ENCODE data around the gene WBP1. TPM values are rescaled to one million over a fixed set of nuclear protein-coding genes. Genes with fewer than 3 reads are reported as not detected.
A peak's percentile ranks its signal among the peaks of the same experiment; 100 is the strongest.

WBP1 gene
- total and polyA plus RNA-seq, 10 of the 15 experiments (the other 5 are each of a cell fraction or from before 2014, with no cell fraction given): 4.2 to 76.8 (median 43.8) TPM

DNA sequence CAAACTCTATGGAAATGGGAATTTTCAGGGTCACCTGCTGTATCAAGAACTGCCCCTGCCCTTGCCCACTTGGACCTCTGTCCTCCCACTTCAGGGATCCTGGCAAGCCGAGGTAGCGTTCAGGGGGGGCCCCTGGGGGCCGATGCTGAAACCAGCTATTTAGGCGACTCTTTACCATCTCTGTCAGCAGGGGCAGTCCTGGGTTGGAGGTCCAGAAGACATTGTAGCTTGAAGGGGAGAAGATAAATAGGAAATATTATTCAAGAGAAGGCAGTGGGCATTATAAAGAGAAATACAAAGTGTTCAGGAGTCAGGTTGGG, 4.5 kb downstream of the WBP1 start (continued):
- TF ChIP-seq, protein P1, sequence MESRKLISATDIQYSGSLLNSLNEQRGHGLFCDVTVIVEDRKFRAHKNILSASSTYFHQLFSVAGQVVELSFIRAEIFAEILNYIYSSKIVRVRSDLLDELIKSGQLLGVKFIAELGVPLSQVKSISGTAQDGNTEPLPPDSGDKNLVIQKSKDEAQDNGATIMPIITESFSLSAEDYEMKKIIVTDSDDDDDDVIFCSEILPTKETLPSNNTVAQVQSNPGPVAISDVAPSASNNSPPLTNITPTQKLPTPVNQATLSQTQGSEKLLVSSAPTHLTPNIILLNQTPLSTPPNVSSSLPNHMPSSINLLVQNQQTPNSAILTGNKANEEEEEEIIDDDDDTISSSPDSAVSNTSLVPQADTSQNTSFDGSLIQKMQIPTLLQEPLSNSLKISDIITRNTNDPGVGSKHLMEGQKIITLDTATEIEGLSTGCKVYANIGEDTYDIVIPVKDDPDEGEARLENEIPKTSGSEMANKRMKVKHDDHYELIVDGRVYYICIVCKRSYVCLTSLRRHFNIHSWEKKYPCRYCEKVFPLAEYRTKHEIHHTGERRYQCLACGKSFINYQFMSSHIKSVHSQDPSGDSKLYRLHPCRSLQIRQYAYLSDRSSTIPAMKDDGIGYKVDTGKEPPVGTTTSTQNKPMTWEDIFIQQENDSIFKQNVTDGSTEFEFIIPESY (IDR thresholded peaks at IDR 0.05): no peak
- TF ChIP-seq, protein P2, sequence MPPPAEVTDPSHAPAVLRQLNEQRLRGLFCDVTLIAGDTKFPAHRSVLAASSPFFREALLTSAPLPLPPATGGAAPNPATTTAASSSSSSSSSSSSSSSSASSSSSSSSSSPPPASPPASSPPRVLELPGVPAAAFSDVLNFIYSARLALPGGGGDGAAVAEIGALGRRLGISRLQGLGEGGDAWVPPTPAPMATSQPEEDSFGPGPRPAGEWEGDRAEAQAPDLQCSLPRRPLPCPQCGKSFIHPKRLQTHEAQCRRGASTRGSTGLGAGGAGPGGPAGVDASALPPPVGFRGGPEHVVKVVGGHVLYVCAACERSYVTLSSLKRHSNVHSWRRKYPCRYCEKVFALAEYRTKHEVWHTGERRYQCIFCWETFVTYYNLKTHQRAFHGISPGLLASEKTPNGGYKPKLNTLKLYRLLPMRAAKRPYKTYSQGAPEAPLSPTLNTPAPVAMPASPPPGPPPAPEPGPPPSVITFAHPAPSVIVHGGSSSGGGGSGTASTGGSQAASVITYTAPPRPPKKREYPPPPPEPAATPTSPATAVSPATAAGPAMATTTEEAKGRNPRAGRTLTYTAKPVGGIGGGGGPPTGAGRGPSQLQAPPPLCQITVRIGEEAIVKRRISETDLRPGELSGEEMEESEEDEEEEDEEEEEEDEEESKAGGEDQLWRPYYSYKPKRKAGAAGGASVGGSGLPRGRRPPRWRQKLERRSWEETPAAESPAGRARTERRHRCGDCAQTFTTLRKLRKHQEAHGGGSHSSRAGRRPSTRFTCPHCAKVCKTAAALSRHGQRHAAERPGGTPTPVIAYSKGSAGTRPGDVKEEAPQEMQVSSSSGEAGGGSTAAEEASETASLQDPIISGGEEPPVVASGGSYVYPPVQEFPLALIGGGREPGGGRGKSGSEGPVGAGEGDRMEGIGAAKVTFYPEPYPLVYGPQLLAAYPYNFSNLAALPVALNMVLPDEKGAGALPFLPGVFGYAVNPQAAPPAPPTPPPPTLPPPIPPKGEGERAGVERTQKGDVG (CRISPR knock-in tag; IDR thresholded peaks at IDR 0.05): no peak
- no peak for TF ChIP-seq NFIC (IDR thresholded peaks at IDR 0.05; ENCODE audit: low read depth, low read length)

DNA sequence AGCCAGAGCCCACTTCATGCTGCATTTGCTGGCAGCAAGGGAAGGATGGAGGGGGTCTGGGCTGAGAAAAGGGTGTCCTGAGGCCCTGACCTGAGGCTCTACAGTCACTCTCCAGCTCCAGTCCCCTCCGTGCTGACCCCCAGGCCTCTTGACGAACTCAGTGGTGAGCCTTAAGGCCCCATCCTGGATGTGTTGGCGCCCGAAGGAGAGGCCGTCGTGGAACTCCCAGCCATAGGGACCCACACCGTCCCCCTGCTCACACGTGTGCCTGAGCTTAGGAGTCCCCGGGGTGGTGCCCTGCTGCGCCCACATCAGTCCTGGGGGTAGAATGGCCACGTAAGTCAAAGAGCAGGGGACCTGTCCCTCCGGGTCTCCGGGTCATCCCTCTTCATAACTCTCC, 6.2 kb downstream of the WBP1 start:
- in situ Hi-C loops (cut with MboI) (no loop called here), intact Hi-C loops (cut with micrococcal nuclease; ENCODE audit: unreplicated experiment) (no loop called here)
- RAD21 ChIA-PET (ENCODE audit: unreplicated experiment): no interaction called here
- ATAC-seq (peak; percentile 19), DNase-seq (ENCODE audit: low read depth, low spot score) (no peak), FAIRE-seq (no peak)
- H2AFZ ChIP-seq (ENCODE audit: control insufficient read depth, low read depth, low read length): no peak overlapping the region
- peak overlapping the region; percentile 100 for H3K4me2 ChIP-seq (ENCODE audit: control insufficient read depth, insufficient read depth)
- peak overlapping the region; percentile 91 for H3K4me3 ChIP-seq
- POLR2A ChIA-PET: interaction anchor here (0.6 to 1.6 kb wide), 4 partner anchors 10 to 66 kb away, joined by 3 to 5 read pairs (median 4); partner anchors contain the start of gene INO80B
- no peaks in the 10 kb centered on the region for H4K20me1 ChIP-seq (ENCODE audit: control insufficient read depth, insufficient read depth)
- H3K27me3 ChIP-seq (replicated peaks in 1 of 2; ENCODE audit: control insufficient read depth in 2 of 2, insufficient read depth in 2 of 2, low read length in 1 of 2): no peaks in the 10 kb centered on the region
- peak overlapping the region; percentile 73 for H3K27ac ChIP-seq (ENCODE audit: control insufficient read depth, insufficient read depth)
- H3K9me3 ChIP-seq (replicated peaks; ENCODE audit: control insufficient read depth, insufficient read depth, low read length): no peaks in the 10 kb centered on the region
- SMC1A ChIA-PET (ENCODE audit: uncharacterized antibody, unreplicated experiment): interaction anchor here (0.6 kb wide), 1 partner anchor 57 kb away, joined by 3 read pairs; no protein-coding TSS in a partner anchor
- peaks cover 24% of the 10 kb centered on the region for H3K79me2 ChIP-seq (ENCODE audit: control insufficient read depth, insufficient read depth, low read length)
- H3K9ac ChIP-seq (ENCODE audit: control insufficient read depth, insufficient read depth, low read length): peak overlapping the region; percentile 88
- TF ChIP-seq ZNF274 (IDR thresholded peaks at IDR 0.05; ENCODE audit: insufficient read depth, insufficient read length): no peak
- TF ChIP-seq CHD2 (IDR thresholded peaks at IDR 0.05; ENCODE audit: borderline replicate concordance, low read depth, low read length): no peak
- TF ChIP-seq NFXL1 (IDR thresholded peaks at IDR 0.05; ENCODE audit: borderline replicate concordance): no peak
- TF ChIP-seq JUND (IDR thresholded peaks at IDR 0.05; ENCODE audit: low read depth, low read length): no peak
- TF ChIP-seq, protein P2 (CRISPR knock-in tag; IDR thresholded peaks at IDR 0.05): no peak
- no peak for TF ChIP-seq IKZF2 (IDR thresholded peaks at IDR 0.05)
- no peak for TF ChIP-seq SMC3 (IDR thresholded peaks at IDR 0.05; ENCODE audit: borderline replicate concordance, low read length)
- no peak for TF ChIP-seq SUPT20H (IDR thresholded peaks at IDR 0.05; ENCODE audit: borderline replicate concordance, control insufficient read depth, low read depth, low read length)
- TF ChIP-seq KLF5 (IDR thresholded peaks at IDR 0.05; ENCODE audit: partially characterized antibody): no peak
- TF ChIP-seq ASH2L (IDR thresholded peaks at IDR 0.05; ENCODE audit: borderline replicate concordance, low read depth): no peak
- H3K4me1 ChIP-seq (ENCODE audit: control insufficient read depth, insufficient read depth, low read length): peaks cover 6% of the 10 kb centered on the region
- CTCF ChIA-PET: interaction anchor here (1.4 kb wide), 1 partner anchor 39 kb away, joined by 5 read pairs; no protein-coding TSS in a partner anchor
- no TSS peak for BruUV-seq (replicated peaks)
- WGBS (ENCODE audit: insufficient coverage, insufficient replicate concordance, low lambda C conversion rate, missing lambda C conversion rate): under 1% methylated on average over 13 of the region's 13 CpGs
- peaks cover 2 to 4% of the 10 kb centered on the region in 2 experiments; a peak in 3 of 4 replicates for H3K36me3 ChIP-seq (ENCODE audit: control insufficient read depth in 2 of 2, insufficient read depth in 2 of 2, low read length in 1 of 2)
